PFSK-1 (cell line): ENCODE measurements around the gene CAMK1D.

ENCODE experiments used
- POLR2AphosphoS5 ChIP-seq: IDR thresholded peaks from 2 replicates; pipeline ENCODE4 v1.6.1; 2012; ENCODE audit warnings: low read depth, mild to moderate bottlenecking, control low read depth, low read length, moderate library complexity
- SIN3A ChIP-seq: IDR thresholded peaks from 2 replicates; pipeline ENCODE4 v1.6.1; 2012; ENCODE audit warnings: mild to moderate bottlenecking, low read length, moderate library complexity, borderline replicate concordance; ENCODE audit not compliant: insufficient read depth
- TAF1 ChIP-seq: IDR thresholded peaks from 2 replicates; pipeline ENCODE4 v1.6.1; 2012; ENCODE audit warnings: low read length, control low read depth, borderline replicate concordance; ENCODE audit not compliant: insufficient read depth

DNA sequence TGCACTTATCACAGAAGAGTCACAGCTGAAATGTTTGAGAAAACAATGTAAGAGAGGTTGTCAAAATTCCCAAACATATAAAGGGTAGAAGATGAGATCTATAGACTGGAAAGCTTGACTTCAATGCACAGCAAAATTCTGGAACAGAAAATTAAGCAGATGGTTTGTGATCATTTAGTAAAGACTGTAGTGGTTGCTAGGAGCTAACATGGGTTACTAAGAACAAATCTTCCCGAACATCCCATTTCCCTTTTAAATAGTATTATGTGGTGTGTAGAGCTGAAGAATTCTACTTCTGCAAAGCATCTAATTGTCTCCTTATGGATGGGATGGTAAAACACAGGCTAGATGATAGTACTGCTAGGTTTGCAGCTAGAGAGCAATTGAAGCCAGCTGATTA, 312.3 kb downstream of the CAMK1D start:
- TF ChIP-seq TAF1 (no peak), POLR2AphosphoS5 (no peak), SIN3A (no peak)
